BE2C (cell line): ENCODE results near the gene RTN4RL1.

Source experiments
- DNase-seq: peaks from one replicate; pipeline ENCODE4 v3.0.0-alpha.2; 2020
- H3K27me3 ChIP-seq: fragments of 250-450 bp; sonication (Bioruptor Pico); 2 replicates; pipeline ENCODE4 v1.5.1; 2020; ENCODE audit warnings: mild to moderate bottlenecking
- H3K36me3 ChIP-seq: fragments of 250-450 bp; sonication (Bioruptor Pico); 2 replicates; pipeline ENCODE4 v1.5.1; 2020; ENCODE audit warnings: mild to moderate bottlenecking
- H3K4me1 ChIP-seq: fragments of 250-450 bp; sonication (Bioruptor Pico); 2 replicates; pipeline ENCODE4 v1.5.1; 2020
- H3K4me3 ChIP-seq: 2 replicates; pipeline ENCODE4 v1.5.1; 2011; ENCODE audit warnings: low read depth, low read length
- H3K9me3 ChIP-seq: fragments of 250-450 bp; sonication (Bioruptor Pico); 2 replicates; pipeline ENCODE4 v1.5.1; 2020
- CTCF ChIP-seq: IDR thresholded peaks from 2 replicates; pipeline ENCODE4 v1.5.1; 2012; ENCODE audit warnings: mild to moderate bottlenecking, low read depth, low read length

The RTN4RL1 gene

GRCh38 chr17:2035541-2036488, 10.7 kb upstream of the RTN4RL1 start:
- no peak for TF ChIP-seq CTCF
- H3K4me3 ChIP-seq, result no peak overlapping the region
- H3K4me1 ChIP-seq, result no peaks in the 10 kb centered on the region
- H3K27me3 ChIP-seq, result no peaks in the 10 kb centered on the region
- no peak for DNase-seq
- no peaks in the 10 kb centered on the region for H3K36me3 ChIP-seq
- H3K9me3 ChIP-seq, result no peaks in the 10 kb centered on the region

- Histone ChIP-seq H3K4me3 (no peak overlapping the region), H3K36me3 (no peaks in the 10 kb centered on the region), H3K9me3 (no peaks in the 10 kb centered on the region), H3K4me1 (no peaks in the 10 kb centered on the region), H3K27me3 (no peaks in the 10 kb centered on the region)
- no peak for DNase-seq
- no peak for TF ChIP-seq CTCF
Observed at GRCh38 chr17:2034806-2035540, 9.8 kb upstream of the RTN4RL1 start.

GRCh38 chr17:2034157-2034556, 9.0 kb upstream of the RTN4RL1 start:
- DNase-seq, result no peak
- no peak for TF ChIP-seq CTCF
- H3K27me3 ChIP-seq, result no peaks in the 10 kb centered on the region

GRCh38 chr17:2033153-2033552, 8.0 kb upstream of the RTN4RL1 start:
- H3K9me3 ChIP-seq, result no peaks in the 10 kb centered on the region
- H3K4me3 ChIP-seq, result no peak overlapping the region
- no peak for TF ChIP-seq CTCF
- no peaks in the 10 kb centered on the region for H3K36me3 ChIP-seq
- peaks cover 6% of the 10 kb centered on the region; the same call in 1 of the 2 replicates for H3K4me1 ChIP-seq
- no peaks in the 10 kb centered on the region for H3K27me3 ChIP-seq
- DNase-seq, result no peak

More at GRCh38 chr17:2034157-2034556, 9.0 kb upstream of the RTN4RL1 start:
- Histone ChIP-seq H3K4me1 (no peaks in the 10 kb centered on the region; the same call in 1 of the 2 replicates), H3K4me3 (no peak overlapping the region), H3K36me3 (no peaks in the 10 kb centered on the region), H3K9me3 (no peaks in the 10 kb centered on the region)

- peak; percentile 65 for TF ChIP-seq CTCF
- H3K9me3 ChIP-seq, result no peaks in the 10 kb centered on the region
- H3K36me3 ChIP-seq, result no peaks in the 10 kb centered on the region
- H3K4me1 ChIP-seq, result peaks cover 6% of the 10 kb centered on the region; the same call in 1 of the 2 replicates
- peaks cover 1% of the 10 kb centered on the region for H3K27me3 ChIP-seq
- peak; percentile 78 for DNase-seq
- H3K4me3 ChIP-seq, result peak overlapping the region; percentile 81
Observed at GRCh38 chr17:2030779-2031163, 5.6 kb upstream of the RTN4RL1 start.
